ENCODE measurements around the gene PDE11A. TPM values are rescaled to one million over a fixed set of nuclear protein-coding genes. Genes with fewer than 3 reads are reported as not detected.

The PDE11A gene
- total and polyA plus RNA-seq, 2 of the 8 experiments (the other 6 are each of a cell fraction or from before 2014, with no cell fraction given) = 0.19 to 0.23 TPM

DNA sequence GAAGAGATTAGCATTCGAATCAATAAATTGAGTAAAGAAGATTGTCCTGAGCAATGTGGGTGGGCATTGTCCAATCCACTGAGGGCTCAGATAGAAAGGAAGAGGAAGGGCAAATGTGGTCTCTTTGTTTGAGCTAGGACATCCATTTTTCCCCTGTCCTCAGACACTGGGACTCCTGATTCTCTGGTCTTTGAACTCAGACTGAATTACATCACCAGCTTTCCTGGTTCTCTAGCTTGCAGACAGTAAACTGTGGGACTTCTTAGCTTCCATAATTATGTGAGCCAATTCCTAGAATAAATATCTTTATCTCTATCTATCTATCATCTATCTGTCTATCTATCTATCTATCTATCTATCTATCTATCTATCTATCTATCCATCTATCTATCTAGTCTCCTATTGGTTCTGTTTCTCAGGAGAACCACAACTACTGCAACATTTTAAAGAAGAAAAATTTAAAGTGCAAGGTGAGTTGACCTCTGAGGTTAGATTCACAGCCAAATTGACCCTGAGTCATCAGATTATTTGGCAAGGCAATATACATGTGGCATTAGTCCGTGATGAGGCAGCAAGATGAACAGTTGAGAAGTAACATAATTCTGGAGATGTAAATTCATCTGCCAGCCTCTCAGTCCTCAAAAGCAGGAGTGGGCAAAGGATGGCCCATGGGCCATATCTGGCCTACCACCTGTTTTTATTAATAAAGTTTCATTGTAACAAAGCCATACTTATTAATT is 191.4 kb downstream of the PDE11A start (continued):
- TF ChIP-seq, protein P1, sequence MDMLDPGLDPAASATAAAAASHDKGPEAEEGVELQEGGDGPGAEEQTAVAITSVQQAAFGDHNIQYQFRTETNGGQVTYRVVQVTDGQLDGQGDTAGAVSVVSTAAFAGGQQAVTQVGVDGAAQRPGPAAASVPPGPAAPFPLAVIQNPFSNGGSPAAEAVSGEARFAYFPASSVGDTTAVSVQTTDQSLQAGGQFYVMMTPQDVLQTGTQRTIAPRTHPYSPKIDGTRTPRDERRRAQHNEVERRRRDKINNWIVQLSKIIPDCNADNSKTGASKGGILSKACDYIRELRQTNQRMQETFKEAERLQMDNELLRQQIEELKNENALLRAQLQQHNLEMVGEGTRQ (IDR thresholded peaks at IDR 0.05; ENCODE audit: low read length) = no peak
- TF ChIP-seq, protein P2, sequence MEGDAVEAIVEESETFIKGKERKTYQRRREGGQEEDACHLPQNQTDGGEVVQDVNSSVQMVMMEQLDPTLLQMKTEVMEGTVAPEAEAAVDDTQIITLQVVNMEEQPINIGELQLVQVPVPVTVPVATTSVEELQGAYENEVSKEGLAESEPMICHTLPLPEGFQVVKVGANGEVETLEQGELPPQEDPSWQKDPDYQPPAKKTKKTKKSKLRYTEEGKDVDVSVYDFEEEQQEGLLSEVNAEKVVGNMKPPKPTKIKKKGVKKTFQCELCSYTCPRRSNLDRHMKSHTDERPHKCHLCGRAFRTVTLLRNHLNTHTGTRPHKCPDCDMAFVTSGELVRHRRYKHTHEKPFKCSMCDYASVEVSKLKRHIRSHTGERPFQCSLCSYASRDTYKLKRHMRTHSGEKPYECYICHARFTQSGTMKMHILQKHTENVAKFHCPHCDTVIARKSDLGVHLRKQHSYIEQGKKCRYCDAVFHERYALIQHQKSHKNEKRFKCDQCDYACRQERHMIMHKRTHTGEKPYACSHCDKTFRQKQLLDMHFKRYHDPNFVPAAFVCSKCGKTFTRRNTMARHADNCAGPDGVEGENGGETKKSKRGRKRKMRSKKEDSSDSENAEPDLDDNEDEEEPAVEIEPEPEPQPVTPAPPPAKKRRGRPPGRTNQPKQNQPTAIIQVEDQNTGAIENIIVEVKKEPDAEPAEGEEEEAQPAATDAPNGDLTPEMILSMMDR (IDR thresholded peaks at IDR 0.05; ENCODE audit: control extremely low read depth in 1 of 3, insufficient read depth in 1 of 3, low read depth in 1 of 3, low read length in 3 of 3) = no peak

Data from H1 (cell line).